Astrocyte of the spinal cord (primary cell): ENCODE results near the gene GALNT18.

ENCODE experiments used
- DNase-seq: peaks from one replicate; pipeline ENCODE4 v3.0.0; 2011; ENCODE audit warnings: low read depth, low spot score
- H3K4me3 ChIP-seq: 2 replicates; pipeline ENCODE4 v1.5.1; 2011; ENCODE audit warnings: low read depth, mild to moderate bottlenecking, low read length, moderate library complexity
- in situ Hi-C: cut with HindIII; loops from 2 replicates; pipeline ENCODE4 v1.10.0; 2017; ENCODE audit warnings: low sequenced_read_pairs
- TF ChIP-seq, protein P1 (sequence below): IDR thresholded peaks from 2 replicates; pipeline ENCODE4 v1.5.1; 2012; ENCODE audit warnings: low read depth, mild to moderate bottlenecking, low read length, inconsistent platforms

GALNT18 gene

DNA sequence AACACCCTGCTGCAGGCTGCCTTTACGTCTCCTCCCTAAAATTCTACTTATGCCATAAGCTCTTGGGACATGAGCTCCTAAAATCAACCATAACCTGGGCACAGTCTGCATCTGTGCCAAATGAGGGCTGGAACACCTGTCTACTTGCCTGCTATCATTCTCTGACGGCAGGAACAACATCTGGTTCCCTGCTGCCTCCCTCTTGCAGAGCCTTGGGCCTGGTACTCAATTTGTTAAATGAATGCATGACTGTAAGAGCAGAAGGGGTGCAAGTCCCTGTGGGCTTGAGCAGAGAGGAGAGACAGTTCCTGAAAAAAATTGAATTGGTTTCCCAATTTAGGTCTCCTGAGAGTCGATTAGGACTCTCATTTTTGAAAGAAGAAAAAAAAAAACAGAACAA, 202.1 kb downstream of the GALNT18 start:
- H3K4me3 ChIP-seq: no peak overlapping the region
- in situ Hi-C loops: no loop called here
- no peak for DNase-seq
- TF ChIP-seq, protein P1, sequence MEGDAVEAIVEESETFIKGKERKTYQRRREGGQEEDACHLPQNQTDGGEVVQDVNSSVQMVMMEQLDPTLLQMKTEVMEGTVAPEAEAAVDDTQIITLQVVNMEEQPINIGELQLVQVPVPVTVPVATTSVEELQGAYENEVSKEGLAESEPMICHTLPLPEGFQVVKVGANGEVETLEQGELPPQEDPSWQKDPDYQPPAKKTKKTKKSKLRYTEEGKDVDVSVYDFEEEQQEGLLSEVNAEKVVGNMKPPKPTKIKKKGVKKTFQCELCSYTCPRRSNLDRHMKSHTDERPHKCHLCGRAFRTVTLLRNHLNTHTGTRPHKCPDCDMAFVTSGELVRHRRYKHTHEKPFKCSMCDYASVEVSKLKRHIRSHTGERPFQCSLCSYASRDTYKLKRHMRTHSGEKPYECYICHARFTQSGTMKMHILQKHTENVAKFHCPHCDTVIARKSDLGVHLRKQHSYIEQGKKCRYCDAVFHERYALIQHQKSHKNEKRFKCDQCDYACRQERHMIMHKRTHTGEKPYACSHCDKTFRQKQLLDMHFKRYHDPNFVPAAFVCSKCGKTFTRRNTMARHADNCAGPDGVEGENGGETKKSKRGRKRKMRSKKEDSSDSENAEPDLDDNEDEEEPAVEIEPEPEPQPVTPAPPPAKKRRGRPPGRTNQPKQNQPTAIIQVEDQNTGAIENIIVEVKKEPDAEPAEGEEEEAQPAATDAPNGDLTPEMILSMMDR: no peak

DNA sequence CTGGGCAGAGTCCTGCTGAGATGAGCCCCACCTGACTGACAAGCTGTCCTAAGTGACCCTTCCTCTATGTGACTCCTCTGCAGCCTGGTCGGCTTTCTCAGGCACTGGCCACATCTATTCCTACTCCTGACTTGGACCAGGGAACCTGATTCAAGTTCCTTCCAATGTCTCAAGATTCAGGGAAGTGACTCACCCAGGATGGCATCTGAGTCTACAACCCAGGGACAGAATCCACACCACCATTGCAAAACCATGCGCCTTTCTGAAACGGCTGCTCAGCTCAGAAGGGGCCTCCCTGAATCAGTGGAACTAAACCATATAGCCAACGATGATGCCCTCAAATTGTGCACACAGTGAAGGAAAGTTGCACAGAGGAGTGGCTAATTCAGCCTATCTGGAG, 204.9 kb downstream of the GALNT18 start:
- H3K4me3 ChIP-seq: no peak overlapping the region
- TF ChIP-seq, protein P1: no peak
- in situ Hi-C loops: no loop called here
- DNase-seq: peak; percentile 54

- in situ Hi-C loops: no loop called here
Measured at GRCh38 chr11:11416502-11416901, 205.3 kb downstream of the GALNT18 start.

GRCh38 chr11:11415901-11416300, 205.9 kb downstream of the GALNT18 start:
- DNase-seq: peak; percentile 4
- in situ Hi-C loops: no loop called here
- TF ChIP-seq, protein P1: no peak
- H3K4me3 ChIP-seq: no peak overlapping the region

More at GRCh38 chr11:11416502-11416901, 205.3 kb downstream of the GALNT18 start:
- H3K4me3 ChIP-seq: no peak overlapping the region
- TF ChIP-seq, protein P1: no peak
- peak; percentile 62 for DNase-seq

DNA sequence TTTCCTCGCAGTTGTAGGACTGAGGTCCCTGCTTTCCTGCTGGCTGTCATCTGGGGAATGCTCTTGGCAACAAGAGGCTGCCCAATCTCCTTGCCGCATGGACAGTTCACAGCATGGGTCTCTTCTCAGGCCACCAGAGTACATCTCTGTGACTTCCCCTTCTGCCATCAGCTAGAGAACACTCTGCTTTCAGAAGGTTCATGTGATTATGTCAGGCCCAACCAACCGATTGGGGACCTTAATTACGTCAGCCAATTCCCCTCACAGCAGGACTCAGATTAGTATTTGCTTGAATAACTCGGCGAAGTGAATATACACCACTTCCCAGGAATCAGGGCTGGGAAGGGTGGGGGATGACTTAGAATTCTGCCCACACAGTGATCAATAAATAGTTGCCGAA, 206.8 kb downstream of the GALNT18 start:
- H3K4me3 ChIP-seq: no peak overlapping the region
- DNase-seq: no peak
- in situ Hi-C loops: no loop called here
- TF ChIP-seq, protein P1: no peak

DNA sequence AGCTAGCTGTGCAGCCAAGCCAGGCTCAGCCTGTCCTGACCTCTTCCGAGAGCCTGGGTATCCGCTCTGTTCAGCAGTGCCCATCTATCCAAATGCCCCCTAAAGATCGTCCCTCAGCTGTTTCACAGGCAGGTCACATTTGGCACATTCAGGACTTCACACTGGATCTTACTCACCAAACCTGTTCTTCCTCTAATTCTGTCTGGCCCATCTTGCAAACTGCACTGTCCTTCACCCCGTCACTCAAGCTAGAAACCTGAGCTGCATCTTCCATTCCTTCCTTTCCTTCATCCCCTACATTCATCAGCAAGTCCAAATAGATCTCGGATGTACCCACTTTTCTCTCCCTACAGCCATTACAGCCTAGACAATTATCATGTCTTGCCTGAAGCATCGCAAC, 208.0 kb downstream of the GALNT18 start:
- no peak overlapping the region for H3K4me3 ChIP-seq
- in situ Hi-C loops: no loop called here
- no peak for DNase-seq
- TF ChIP-seq, protein P1: no peak

DNA sequence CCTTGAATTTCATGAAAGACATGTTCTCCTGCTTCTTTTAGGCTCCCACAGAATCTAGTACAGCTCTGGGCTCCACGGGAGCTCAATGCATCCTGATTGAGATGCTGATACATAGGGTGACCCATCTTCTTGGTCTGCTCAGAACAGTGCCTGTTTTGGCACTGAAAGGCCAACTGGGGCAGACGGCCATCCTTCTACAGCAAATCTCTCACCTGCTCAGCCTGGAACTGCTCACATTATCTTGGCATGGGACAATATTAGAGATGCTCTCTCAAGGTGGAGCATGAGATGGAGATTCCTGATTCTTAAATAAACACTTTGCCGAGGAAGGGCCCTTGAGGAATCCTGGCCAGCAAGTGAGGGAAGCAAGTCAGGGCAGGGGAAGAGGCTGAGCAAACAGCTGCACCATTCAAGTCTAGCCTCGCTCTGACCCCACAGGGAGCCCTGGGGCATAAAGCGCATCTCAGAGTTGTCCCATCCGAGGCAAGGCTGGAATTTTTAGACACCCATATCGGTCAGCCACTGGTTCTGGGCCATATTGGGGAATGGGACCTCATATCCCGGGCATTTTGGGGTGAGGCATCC, 210.3 kb downstream of the GALNT18 start:
- TF ChIP-seq, protein P1: no peak
- DNase-seq: no peak
- H3K4me3 ChIP-seq: no peak overlapping the region
- in situ Hi-C loops: no loop called here
